GM18517 (cell line): Measurements from ENCODE around the gene ADGRG6.
"Not testable (repeated sequence)": the region's sequence is repeated elsewhere in the genome, so short reads cannot be mapped to it uniquely, and the experiment has no call there.

Experiments used
- ATAC-seq: cut with Tn5 transposase; IDR thresholded peaks from one replicate; pipeline ENCODE4 v1.9.1; 2021; ENCODE audit warnings: mild to moderate bottlenecking, moderate library complexity; ENCODE audit not compliant: unreplicated experiment

The ADGRG6 gene

DNA sequence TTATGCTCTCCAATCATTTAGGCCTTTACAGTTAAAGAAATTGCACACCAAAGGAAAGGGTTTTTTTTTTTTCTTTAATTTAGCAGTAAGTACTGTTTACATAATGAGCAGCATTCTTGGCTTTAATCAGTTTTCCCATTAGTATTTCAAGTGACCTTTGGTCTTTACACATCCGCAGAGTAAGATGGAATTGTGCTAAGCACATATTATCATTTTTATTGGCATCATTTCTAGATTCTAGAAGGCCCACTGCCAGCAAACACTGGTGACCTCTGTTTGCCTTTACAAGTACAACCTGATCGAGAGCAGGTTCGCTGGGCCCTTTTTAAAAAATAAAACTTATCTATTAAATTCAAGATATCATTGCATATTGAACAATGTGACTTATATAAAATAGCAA is 104.3 kb downstream of the ADGRG6 start:
- no peak for ATAC-seq

DNA sequence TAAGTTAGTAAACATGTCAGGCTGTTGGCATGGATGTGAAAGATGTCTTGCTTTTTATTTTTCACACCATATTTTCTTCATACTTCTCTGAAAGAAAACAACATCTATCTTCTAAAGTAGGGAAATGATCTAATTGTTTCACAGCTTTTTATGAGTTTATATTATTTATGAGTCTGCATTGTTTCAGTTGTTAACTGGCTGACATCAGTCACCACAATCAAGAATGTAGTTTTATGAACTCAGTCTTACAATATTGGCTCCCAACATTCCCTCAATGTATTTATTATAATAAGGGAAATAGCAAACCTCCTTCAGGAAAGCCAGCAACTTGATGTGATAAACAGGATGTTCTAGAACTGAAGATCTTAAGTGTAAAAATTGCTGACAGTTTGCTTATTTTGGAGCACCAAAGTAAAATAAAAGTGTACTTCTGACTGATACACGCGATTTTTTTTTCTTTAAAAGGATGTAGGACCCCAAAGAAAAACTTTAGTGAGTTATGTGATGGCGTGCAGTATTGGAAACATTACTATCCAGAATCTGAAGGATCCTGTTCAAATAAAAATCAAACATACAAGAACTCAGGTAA is 106.0 kb downstream of the ADGRG6 start:
- no peak for ATAC-seq

DNA sequence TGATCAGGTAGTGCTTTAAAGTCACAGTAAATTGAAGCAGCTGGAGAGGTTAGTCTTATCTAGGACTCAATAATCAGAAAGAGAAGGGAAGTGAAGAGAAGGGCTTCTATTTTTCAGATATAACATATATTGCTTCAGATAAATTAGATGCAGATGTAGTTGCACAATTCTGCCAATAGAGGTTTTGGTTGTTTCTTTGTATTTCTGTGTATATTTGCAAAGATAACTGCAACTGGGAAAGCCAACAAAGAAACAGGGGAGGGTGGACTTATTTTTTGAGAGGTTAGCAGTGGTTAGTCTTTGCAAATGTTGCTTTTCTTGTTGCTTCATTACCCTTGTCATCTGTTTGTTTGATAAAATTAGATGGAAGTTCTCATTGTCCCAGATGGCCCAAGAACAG is 106.6 kb downstream of the ADGRG6 start:
- ATAC-seq, result no peak

DNA sequence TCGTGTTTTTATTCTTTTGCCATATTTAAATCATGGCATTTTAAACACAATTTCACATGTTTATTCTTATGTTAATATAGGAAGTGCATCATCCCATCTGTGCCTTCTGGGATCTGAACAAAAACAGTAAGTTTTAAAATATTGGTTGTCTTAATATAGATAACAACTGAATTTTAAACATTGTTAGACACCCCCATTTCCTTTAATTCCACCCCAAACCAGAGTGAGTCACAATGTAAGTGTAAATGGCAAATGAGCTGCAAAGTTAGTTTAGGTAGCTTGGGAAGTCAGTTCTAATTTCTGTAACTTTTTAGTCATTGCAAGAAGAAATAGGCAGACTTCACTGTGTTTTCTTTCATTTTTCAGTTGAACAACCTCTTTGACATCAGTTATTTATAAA is 108.0 kb downstream of the ADGRG6 start:
- no peak for ATAC-seq

DNA sequence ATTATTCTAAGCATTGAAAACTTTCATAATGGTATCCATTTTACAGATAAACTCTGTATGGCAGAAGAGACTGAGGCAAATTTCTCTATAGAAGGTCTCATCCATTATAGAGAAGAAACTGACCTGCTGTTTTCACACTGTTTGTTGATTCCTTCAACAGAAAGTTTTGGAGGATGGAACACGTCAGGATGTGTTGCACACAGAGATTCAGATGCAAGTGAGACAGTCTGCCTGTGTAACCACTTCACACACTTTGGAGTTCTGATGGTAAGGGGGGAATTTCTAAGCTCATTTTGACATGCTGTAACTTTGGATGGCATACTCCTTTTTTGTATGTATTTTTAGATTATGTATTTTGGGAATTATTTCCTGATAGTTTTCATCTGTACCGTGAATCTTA is 109.3 kb downstream of the ADGRG6 start:
- no peak for ATAC-seq

DNA sequence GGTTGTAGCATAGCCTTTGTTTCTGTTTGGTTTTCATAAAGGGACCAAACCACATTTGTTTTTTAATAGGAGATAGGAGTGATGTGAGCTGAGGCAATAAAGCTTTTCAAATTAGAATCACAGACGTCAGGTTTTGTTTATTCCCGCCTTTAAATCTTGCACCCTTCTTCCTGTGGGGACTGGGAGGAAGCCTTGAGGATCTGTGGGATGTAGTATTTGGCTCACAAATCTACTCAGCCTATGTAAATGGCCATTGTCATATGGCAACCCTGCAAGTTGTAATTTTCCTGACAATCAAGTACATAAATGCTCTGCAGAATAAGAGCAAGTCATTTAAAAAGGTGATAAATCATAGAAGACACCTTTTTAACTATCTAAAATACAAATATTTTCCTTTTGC is 110.4 kb downstream of the ADGRG6 start:
- ATAC-seq, result no peak

DNA sequence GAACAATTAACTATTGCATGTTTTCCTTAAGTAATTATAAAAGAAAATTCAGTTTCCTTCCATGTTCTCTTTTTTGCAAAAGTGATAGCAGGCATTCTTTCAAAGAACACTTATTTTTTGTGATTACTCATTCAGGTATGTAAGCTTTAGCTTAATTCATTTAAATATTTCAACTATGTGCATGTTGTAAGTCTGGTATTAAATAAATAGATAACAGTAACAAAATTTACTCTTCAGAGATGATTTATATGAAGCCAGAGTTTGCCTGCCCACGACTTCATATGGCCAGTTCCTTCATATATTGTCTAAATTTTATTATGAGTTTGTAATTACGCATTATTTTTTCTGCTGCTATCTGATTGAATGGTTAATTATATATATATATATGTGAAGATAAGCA is 110.9 kb downstream of the ADGRG6 start:
- no peak for ATAC-seq

DNA sequence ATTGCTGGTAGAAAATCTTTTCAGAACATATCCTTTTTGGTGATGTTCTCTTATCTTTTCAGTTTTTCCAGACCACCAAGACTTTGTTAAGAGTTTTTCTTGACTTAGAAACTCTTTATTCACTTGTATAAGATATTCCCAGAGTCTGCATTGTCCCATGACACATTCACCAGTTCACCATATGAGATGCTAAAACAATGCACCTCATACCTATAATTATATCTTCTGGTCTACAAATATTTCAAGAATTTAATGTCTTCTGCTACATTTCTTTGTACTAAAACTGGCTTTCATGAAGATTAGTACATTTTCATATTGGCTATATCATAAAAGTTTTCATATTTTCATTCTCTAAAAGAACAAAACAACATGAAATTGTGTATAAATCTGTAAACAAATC is 111.3 kb downstream of the ADGRG6 start:
- no peak for ATAC-seq

DNA sequence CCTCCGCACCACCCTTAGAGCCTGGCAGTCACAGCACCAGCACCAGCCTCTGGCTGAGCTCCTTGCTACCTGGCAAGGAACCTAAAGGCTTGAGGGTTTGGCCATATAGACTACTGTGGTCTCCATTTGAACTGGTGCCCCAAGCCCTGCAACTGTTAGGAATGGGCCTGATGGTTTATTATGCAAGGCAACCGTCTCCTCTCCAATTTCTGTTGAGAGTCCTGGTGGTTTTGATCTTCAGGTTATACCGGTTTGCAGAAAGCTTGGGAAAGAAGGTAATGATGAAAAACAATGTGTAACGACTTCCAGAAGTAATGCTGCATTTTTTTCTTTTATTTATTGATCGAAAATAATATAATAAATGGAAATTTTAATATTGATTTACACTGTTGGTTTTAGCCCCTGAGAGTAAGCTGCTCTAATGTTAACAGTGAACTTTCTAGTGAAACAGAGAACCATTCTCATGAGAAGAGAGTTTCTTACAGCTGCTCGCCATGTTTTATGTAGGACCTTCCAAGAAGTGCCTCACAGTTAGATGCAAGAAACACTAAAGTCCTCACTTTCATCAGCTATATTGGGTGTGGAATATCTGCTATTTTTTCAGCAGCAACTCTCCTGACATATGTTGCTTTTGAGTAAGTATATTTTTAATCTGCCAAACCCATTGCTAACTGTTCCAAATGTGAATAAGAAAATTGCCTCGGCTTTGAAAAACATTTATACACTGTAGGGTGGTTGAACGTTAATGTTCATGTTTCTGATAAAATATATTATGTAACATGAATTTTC is 112.8 kb downstream of the ADGRG6 start:
- no peak for ATAC-seq

DNA sequence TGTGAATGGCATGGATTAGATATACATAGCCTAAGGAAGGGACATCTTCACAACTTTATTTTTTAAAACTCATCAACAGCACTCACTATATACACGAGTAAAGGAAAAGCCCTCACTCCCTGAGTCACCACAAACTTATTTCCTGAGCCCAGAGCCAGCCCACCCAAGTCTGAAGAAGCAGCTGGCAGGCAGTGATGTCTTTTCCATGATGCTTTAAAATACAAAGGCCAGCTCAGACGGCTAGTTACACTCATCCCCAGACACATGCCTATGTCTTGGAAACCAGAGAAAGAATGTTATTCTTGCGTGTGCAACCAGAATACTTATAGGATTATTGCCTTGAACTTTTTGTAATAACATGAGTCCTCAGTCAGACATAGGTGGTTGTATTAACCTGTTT is 114.4 kb downstream of the ADGRG6 start:
- ATAC-seq, result no peak

DNA sequence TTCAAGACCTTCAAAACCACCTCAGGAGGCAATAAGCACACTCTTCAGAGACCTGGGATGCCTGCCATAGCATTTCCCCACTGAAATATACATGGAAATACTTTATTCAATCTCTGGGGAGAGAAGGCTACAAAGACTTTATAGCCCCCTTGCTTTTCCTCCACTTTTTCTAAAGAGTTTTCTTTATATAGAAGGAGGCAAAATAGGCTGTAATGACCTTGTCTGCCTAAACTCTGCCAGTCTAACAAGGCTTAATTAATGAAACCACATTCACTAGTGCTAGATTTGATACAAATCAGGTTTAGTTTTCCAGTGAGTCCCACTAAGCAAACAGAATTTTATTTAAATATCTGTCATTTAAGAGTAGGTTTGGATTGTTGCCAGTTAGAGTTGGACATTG is 114.9 kb downstream of the ADGRG6 start:
- no peak for ATAC-seq

DNA sequence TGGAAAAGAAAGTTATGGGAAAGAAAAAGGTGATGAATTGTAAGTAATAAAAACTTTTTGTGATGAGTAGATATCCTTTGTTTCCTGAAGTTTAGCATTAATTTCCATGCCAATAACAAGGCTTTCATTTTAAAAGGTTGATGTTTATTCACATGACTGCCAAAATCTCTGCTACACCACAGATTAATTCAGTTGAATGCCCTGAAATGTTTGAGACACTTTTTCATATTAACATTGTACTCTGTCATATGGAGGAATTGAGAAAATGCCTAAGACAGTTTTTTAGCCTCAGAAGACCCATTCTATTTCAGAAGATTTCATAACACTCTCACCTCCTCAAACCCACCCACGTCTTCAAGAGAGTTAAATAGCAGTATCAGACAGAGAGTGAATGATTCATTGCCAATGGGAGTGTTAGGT is 115.5 kb downstream of the ADGRG6 start:
- no peak for ATAC-seq

DNA sequence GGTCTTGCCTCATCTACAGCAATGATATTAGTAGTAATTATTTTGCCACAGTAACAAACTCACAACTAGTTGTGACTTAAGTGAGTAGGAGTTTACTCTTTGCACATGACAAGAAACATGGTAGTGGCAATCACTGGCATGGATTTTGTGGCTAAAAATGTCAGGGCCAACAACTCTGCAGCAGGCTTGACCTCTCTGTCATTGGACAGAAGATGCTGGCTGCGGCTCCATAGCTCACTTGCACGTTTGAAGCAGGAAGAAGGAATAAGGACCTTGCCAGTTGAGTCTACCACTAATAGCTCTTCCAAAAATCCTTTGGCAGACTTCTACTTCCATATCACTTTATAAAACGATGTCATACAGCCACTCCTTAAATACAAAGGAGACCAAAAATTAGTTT is 117.3 kb downstream of the ADGRG6 start:
- ATAC-seq, result no peak

DNA sequence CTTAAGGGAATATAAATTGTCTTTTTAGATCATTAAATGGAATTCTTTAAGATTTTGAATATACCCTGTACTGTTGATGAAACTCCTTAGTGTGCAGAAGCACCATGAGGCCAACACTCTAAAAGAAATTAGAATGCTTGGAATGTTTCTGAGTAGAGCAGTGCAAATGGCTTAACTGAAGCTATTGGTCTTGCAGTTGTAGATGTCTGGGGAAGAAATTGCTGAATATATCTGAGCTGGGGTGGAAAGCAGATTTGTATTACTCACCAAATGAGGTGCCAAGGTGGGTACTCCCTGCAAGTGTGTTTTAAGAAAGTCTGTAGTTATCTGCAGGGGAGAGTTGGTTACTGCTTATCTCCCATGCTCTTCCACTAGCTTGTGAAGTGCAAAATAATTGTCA is 119.0 kb downstream of the ADGRG6 start:
- no peak for ATAC-seq

DNA sequence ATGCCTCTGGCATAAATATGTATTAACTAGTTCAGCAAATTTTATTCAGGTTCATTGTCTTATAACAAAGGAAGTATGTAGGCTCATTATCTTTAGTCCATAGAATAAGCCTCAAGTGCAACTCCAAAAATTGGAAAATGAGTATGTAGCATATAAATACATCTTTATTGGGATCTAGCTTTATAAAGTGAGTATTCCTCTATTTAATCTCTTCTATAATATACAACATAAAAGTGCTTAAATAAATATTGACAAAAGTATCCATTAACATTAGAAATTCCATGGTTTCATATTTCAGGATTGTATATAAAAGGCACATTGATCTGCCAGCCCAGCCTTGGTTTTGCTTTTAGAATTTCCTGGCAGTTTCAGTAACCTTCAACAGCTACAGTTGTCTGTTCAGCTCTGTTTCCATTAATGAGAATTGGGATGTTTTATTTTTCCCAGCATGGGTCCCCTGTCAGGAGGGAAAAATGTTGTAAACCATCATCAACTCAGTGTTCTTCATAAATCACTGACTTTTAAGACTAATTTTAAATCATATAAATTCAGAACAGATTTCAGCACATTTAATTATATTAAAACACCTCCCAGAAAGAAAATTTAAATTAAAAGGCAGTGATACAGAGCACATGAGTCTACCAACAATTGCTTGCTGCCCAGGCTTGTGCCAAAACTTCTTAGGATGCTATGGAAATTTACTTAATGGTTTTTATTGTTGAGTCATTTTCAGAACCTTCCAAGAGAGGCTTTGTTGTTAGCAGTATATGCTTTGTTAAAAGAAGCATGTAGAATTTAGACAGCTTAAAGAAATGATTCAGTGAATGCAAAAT is 119.7 kb downstream of the ADGRG6 start:
- no peak for ATAC-seq

DNA sequence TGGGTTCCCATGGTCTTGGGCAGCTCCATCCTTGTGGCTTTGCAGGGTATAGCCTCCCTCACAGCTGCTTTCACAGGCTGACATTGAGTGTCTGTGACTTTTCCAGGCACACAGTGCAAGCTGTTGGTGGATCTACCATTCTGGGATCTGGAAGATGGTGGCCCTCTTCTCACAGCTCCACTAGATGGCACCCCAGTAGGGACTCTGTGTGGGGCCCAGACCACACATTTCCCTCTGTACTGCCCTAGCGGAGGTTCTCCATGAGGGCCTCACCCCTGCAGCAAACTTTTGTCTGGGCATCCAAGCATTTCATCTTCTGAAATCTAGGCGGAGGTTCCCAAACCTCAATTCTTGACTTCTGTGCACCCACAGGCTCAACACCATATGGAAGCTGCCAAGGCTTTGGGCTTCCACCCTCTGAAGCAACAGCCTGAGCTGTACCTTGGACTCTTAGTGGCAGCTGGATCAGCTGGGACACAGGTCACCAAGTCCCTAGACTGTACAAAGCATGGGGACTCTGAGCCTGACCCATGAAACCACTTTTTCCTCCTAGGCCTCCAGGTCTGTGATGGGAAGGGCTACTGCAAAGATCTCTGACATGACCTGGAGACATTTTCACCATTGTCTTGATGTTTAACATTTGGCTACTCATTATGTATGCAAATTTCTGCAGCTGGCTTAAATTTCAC is 124.8 kb downstream of the ADGRG6 start:
- not testable (repeated sequence) for ATAC-seq

DNA sequence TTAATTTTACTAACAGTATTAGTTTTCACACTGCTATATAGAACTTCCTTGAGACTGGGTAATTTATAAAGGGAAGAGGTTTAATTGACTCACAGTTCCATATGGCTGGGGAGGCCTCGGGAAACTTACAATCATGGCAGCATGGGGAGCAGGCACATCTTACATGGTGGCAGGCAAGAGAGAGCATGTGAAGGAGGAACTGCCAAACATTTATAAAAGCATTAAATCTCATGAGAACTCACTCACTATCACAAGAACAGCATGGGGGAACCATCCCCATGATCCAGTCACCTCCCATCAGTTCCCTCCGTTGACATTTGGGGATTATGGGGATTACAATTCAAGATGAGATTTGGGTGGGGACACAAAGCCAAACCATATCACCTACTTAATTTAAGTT is 126.7 kb downstream of the ADGRG6 start:
- ATAC-seq, result not testable (repeated sequence)

DNA sequence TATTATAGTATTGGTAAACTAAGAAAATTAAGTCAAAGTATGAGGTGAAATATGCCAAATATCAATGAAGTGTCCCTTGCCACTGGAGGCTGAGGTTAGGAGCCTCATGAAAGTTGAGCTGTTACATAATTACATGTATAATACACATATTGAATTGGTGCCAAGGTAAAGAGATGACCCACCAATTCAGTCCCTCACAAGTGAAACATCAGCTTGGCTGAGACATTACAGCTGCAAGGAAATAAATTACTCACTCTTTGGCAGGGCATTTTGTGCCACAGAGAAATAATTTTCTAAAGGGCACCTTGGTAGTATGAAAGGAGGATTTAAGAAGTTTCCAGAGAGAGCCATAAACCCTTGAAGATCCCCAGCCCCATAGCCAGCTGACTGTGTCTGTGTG is 127.4 kb downstream of the ADGRG6 start:
- no peak for ATAC-seq

DNA sequence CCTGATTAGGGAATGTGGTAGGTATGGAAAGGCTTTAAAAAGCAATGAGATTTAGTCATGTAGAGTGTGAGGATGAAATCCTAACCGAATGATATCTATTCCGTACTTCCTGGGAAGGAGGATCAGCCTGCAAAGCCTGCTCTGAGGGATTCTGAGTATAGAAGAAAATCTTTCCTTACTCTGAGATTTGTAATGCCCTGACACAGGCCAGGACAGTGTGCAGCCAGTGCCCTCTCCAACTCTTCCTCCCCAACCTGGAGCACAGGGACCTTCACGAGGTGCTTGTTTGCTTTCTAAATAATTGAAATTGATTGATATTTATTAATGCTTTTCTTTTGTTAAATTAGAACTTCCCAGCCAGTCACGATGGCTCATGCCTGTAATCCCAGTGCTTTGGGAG is 131.6 kb downstream of the ADGRG6 start:
- no peak for ATAC-seq

DNA sequence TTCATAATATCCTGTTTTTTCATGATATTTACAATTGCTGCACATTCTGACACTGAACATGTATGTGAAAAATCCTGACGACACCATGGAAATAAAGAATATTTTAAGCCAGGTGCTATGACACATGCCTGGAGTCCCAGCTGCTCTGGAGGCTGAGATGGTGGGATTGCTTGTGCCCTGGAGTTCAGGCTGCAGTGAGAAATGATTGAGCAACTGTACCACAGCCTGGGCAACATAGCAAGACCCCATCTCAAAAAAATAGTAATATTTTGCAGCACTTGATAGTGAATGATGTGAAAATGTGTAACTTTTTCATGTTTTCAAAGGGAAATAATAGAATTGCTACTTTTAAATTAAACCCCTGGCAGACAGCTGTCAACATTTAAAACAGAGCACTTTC is 137.1 kb downstream of the ADGRG6 start:
- ATAC-seq, result no peak

DNA sequence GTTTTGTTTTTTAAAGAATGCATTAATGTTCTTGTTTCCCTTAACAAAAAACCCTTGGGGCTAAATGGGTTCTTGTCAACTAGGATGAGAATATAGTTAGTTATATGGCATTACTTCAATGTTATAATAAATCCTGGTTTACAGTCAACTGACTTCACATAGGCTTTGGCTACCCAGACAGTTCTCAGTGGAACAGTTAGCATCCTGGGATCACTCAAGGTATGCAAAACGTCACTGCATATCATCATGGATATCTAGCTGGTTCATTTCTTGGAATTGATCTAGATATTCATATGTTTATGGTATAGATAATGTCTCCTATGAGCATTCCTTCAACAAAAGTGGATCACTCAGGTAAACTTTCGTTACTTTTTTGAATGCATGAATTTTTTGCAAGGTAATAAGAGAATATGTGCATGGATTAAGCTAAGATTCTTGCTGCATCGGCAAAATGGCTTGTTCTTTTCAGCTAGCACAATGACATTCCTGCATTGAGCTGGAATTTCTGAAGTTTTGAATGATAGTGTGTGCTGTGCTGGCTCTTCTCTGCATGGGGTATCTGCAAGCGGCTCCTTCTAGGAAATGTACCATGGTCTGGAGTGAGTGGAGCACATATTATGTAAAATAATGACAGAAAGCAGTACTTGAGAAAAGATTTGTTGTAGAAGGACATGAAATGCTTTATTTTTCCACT is 138.9 kb downstream of the ADGRG6 start:
- ATAC-seq, result no peak
